ENCODE results near the gene TMEM236.
"Not testable (repeated sequence)": the region's sequence is repeated elsewhere in the genome, so short reads cannot be mapped to it uniquely, and the experiment has no call there.

Gene TMEM236, protein sequence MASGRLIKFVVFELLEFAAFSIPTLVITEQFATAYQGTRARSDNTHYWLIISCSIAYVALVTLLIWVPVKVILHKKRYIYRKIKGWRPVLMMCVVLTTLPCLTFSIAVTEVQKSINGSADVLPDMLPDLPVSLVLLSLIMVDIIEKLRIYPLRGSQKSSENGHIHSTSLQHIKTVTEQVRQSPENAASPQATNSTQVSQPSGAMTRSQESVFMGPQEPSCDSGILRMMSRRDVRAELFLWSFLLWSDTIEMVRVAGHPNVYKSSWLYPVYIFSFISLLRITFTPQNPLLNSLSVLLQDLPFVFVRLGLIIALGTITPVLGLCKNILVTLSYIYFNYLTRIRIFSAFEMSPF
- 0.51 to 0.92 reads per million in 2 donors for total RNA-seq

DNA sequence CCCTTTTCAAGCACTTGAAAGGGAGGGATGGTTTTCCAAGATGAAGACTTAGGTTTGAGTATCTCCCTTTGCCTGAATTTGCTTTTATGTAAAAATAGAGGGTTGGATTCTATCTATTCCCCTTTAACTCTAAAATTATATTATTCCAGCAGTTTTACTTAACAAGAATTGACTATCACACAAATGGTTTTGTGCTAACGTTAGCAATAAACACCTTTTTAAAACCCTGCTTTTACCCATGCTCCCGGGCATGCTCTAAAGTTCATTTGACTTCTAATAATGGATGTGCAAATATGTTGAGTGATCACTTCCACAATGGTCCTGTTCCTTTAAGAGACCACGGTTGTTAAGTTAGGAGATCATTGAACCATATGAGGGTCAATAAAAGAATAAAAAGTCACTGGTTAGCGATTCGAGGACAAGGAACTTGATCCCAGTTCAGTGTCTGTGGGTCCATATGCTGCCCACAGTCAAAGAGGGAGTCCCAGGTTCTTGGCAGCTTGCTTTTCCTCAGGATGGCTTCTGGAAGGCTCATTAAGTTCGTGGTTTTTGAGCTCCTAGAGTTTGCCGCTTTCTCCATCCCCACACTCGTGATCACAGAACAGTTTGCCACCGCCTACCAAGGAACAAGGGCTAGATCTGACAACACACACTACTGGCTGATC, at the start of gene TMEM236:
TSS of gene TMEM236 (plus strand) at position 421 of the 665 bp plus-strand sequence. CDS start at position 516, 95 bp downstream.
- no peak for DNase-seq

GRCh38 chr10:17703706-17704105, 48.3 kb upstream of the TMEM236 start:
- no peak for DNase-seq

GRCh38 chr10:17708821-17709220, 43.2 kb upstream of the TMEM236 start:
- no peak for DNase-seq

GRCh38 chr10:17709492-17709891, 42.5 kb upstream of the TMEM236 start:
- no peak for DNase-seq

- DNase-seq = no peak
Observed at GRCh38 chr10:17710181-17710580, 41.8 kb upstream of the TMEM236 start.

DNA sequence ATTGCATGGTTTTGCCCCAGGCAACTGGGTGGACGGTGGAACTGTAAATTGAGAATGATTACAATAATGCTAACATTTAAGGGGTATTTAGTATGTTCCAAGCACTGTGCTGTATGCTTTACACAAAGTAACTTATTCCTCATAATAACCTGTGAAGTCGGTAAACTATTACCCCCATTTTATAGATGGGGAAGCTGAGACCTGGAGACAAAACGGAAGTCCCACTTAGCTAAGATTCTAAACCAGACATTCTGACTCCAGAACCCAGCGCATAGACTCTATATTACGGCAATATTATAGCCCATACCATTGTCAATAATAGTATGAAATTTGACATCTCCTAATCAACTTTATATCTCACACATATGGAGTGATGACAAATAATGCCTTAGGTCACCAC, 39.9 kb upstream of the TMEM236 start:
- DNase-seq = no peak

- DNase-seq = no peak
Observed at GRCh38 chr10:17712717-17713471, 39.1 kb upstream of the TMEM236 start.

- no peak for DNase-seq
Observed at GRCh38 chr10:17713758-17714157, 38.2 kb upstream of the TMEM236 start.

DNA sequence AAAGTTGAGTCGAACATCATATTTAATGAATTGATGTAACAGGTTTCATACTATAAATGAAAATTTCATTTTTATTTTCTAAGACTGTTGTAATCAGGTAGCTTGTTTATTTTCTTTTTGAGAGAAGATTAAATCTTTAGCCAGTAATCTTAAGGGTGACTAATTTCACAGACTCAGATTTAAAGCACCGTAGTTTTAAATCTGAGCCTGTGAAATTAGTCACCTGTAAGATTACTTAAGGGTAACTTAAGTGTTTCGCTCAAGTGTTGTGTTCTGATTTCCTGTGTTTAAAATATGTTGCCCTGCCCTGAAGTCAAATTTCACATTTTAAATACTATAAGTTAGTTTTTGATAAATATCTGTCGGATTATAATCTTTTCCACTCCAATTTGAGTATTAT, 35.8 kb upstream of the TMEM236 start:
- no peak for DNase-seq

DNA sequence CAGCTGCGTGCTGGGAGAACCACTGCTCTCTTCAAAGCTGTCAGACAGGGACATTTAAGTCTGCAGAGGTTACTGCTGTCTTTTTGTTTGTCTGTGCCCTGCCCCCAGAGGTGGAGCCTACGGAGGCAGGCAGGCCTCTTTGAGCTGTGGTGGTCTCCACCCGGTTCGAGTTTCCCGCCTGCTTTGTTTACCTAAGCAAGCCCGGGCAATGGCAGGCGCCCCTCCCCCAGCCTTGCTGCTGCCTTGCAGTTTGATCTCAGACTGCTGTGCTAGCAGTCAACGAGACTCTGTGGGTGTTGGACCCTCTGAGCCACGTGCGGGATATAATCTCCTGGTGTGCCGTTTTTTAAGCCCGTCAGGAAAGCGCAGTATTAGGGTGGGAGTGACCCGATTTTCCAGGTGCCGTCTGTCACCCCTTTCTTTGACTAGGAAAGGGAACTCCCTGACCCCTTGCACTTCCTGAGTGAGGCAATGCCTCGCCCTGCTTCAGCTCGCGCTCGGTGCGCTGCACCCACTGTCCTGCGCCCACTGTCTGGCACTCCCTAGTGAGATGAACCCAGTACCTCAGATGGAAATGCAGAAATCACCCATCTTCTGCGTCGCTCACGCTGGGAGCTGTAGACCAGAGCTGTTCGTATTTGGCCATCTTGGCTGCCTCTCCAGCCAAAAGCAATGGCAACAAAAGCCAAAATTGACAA, 29.5 kb upstream of the TMEM236 start:
- not testable (repeated sequence) for DNase-seq

DNA sequence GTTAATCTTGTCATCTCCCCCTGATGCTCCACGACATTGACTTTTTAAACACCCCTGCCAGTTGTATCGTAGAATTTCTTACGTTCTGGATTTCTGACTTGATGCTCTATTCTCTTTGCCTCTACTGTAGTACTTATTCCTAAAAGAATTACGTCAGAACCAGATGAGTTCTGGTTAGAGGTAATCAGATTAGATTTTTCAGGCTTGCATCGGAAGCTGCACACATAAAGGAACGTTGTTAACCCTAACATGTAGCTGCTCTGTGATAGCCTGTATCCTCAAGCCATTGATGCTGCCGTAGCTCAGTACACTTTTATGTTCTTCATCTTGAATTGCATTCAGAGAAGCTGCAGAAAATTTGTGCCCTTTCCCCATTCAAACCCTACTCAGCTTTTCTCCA, 26.3 kb upstream of the TMEM236 start:
- DNase-seq = no peak

DNA sequence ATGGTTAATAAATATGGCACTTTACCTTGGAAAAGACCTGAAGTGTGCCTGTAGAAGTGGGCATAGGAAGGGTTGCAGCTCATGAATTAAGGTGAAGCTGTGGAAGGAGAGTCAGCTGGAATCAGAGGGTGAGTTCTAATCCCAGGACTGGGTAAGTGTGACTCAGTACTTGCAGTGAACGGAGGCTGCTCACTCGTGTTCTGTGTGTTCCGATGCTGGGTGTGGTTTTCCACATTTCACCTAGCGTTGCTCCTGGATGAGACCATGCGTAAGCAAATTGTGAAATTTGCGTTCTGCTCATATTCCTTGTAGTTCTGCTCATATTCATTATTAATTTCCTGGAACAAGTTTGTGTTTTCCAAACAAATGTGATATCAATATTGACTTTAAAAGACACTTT, 22.4 kb upstream of the TMEM236 start:
- DNase-seq = no peak

- DNase-seq = no peak
Observed at GRCh38 chr10:17730667-17731066, 21.3 kb upstream of the TMEM236 start.

DNA sequence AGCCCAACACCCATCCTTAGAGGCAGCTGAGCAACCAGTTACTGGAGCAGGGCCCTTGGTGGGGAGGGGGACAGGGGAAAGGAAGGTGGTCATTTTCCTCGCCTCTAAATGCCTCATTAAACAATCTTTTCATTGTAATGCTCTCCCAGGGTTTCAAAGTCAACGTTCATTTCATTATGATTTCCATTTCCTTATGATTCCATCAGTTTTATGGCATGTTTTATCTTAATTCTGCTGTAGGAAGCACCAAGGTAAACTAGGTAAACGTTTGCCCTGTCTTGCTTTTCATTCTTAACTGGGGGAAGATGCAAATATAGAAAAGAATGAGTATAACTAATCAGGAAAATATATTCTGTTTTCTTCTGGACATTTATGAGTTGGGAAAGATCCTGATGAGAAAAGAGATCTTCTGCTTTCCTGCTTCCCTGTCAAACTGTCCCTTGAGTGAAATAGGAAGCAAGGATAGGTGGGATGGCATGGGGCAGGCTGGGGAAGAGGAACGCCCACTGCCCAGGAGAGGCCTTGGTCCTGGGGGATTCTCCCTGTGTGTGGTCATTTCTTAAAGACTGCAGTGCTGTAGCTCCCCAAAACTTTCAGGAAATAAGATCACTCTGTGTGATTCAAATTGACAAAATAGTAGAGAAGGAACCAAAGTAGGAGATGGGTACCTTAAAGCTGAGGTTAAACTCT, 20.5 kb upstream of the TMEM236 start:
- DNase-seq = no peak

- DNase-seq = no peak
Observed at GRCh38 chr10:17733620-17734019, 18.4 kb upstream of the TMEM236 start.

GRCh38 chr10:17734432-17735080, 17.4 kb upstream of the TMEM236 start:
- no peak for DNase-seq

GRCh38 chr10:17735166-17735941, 16.6 kb upstream of the TMEM236 start:
- no peak for DNase-seq

- no peak for DNase-seq
Observed at GRCh38 chr10:17736223-17736622, 15.8 kb upstream of the TMEM236 start.

GRCh38 chr10:17737027-17737965, 14.7 kb upstream of the TMEM236 start:
- DNase-seq = no peak

GRCh38 chr10:17740668-17741067, 11.3 kb upstream of the TMEM236 start:
- DNase-seq = no peak
